Chondrocyte (in vitro differentiated cells): ENCODE results near the gene PFN2. TPM values are rescaled to one million over a fixed set of nuclear protein-coding genes. Genes with fewer than 3 reads are reported as not detected.

ENCODE experiments used
- DNase-seq: peaks from one replicate; pipeline ENCODE4 v3.0.0; 2021; ENCODE audit warnings: mixed read lengths, low spot score
- H3K27ac Mint-ChIP-seq: one replicate; pipeline ENCODE4 v1.8.0; 2021; ENCODE audit warnings: mild to moderate bottlenecking, moderate library complexity, mixed read lengths; ENCODE audit not compliant: unreplicated experiment
- H3K27me3 Mint-ChIP-seq: 2 replicates; pipeline ENCODE4 v1.8.0; 2021; ENCODE audit warnings: low read depth, mixed read lengths
- H3K36me3 Mint-ChIP-seq: 2 replicates; pipeline ENCODE4 v1.8.0; 2021; ENCODE audit warnings: low read depth, mixed read lengths
- H3K4me1 Mint-ChIP-seq: 2 replicates; pipeline ENCODE4 v1.8.0; 2021; ENCODE audit warnings: low read depth, mild to moderate bottlenecking, mixed read lengths
- H3K4me3 Mint-ChIP-seq: one replicate; pipeline ENCODE4 v1.8.0; 2021; ENCODE audit warnings: mild to moderate bottlenecking, moderate library complexity, mixed read lengths; ENCODE audit not compliant: unreplicated experiment
- H3K9me3 Mint-ChIP-seq: 2 replicates; pipeline ENCODE4 v1.8.0; 2021; ENCODE audit warnings: low read depth, mixed read lengths
- CTCF ChIP-seq: fragments of 200-600 bp; sonication (generic); IDR thresholded peaks from 2 replicates; pipeline ENCODE4 v1.5.0; 2021; ENCODE audit warnings: antibody characterized with exemption, mild to moderate bottlenecking, moderate library complexity
- total RNA-seq: library from RNA; stranded (reverse); gene quantifications from 3 replicates; pipeline ENCODE4 v1.2.1, GENCODE V29; 2021

Gene PFN2
- total RNA-seq, 1 donor from 2014 or later: 447 TPM

DNA sequence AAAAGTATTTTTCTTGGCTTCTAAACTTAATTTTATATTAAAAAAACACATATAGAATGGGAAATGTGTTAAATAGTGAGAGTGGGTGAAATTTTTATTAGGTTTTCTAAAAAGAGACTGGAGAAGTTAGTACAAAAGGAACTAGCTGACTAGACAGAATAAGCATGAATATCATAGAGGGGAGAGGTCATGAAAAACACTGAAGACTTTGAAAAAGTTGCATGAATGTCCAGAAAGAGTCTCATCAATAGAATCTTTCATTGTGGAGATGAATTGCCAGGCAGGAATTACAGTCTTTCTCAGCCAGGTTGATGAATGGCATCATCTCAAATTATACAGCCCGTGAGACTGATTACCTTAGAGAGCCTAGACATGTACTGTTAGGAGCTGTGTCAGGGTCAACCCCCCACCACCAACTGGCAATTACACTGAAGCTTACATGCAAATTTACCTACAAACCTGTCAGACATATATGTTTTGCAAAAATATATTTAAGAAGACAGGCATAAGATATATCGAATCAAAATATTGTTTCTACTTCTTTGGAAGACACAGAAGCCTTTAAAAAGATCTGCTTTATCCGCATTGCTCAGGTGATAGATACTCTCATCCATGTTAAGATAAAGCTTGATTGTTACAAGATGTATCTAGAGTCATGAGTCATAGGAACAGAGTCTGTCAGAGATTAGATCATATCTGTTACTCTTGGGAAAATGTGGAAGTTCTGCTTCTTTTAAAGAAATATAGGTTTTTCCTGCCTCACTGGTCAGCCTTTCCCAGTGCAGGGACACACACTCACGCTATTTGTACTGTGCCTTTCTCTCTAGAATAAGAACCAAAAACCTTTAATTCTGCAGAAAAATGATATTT lies 34.8 kb upstream of the PFN2 start:
- Mint-ChIP-seq H3K27me3 (no peaks in the 10 kb centered on the region), H3K4me1 (peaks cover 26% of the 10 kb centered on the region), H3K4me3 (no peak overlapping the region), H3K36me3 (no peaks in the 10 kb centered on the region), H3K9me3 (peaks cover 8% of the 10 kb centered on the region), H3K27ac (peak overlapping the region; percentile 67)
- DNase-seq: no peak
- no peak for TF ChIP-seq CTCF

DNA sequence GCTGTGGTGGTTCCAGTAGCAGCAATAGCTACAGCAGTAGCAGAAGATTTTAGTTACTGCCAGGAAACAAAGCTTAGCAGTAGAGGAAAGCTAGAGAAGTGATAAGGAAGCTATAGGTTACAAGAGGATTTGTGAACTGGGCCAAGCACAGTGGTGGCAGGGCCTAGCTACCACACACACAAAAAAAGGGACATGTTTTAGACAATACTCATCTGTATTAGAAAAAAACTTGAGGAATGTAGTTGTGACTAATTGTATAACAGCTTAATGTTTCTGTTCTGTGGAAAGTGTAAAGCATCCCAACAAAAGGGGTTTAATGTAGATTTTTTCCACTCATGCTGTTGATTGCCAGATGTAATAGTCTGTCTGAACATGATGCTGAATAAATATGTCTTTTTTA lies 29.9 kb upstream of the PFN2 start:
- no peak for DNase-seq
- Mint-ChIP-seq H3K4me3 (no peak overlapping the region), H3K27me3 (no peaks in the 10 kb centered on the region), H3K36me3 (no peaks in the 10 kb centered on the region), H3K27ac (no peak overlapping the region), H3K9me3 (peaks cover 28% of the 10 kb centered on the region), H3K4me1 (peaks cover 30% of the 10 kb centered on the region)
- no peak for TF ChIP-seq CTCF

GRCh38 chr3:149999421-149999820 lies 28.7 kb upstream of the PFN2 start:
- Mint-ChIP-seq H3K4me1 (peaks cover 24% of the 10 kb centered on the region), H3K9me3 (peaks cover 38% of the 10 kb centered on the region), H3K27ac (no peak overlapping the region), H3K4me3 (no peak overlapping the region), H3K36me3 (peaks cover 4% of the 10 kb centered on the region), H3K27me3 (no peaks in the 10 kb centered on the region)
- TF ChIP-seq CTCF: no peak
- no peak for DNase-seq

DNA sequence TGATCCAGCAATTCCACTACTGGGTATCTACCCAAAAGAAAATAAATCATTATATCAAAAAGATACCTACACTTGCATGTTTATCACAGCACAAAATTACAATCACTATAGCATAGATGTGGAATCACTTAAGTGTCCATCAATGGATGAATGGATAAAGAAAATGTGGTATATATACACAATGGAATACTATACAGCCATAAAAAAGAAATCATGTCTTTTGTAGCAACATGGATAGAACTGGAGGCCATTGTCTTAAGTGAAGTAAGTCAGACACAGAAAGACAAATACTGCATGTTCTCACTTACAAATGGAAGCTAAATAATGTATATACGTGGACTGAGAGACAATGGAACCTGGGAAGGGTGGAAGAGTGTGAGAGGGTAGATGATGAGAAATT lies 28.3 kb upstream of the PFN2 start:
- H3K4me3 Mint-ChIP-seq: no peak overlapping the region
- H3K27ac Mint-ChIP-seq: no peak overlapping the region
- no peaks in the 10 kb centered on the region for H3K27me3 Mint-ChIP-seq
- peaks cover 24% of the 10 kb centered on the region for H3K4me1 Mint-ChIP-seq
- H3K9me3 Mint-ChIP-seq: peaks cover 39% of the 10 kb centered on the region
- TF ChIP-seq CTCF: no peak
- no peak for DNase-seq
- peaks cover 4% of the 10 kb centered on the region for H3K36me3 Mint-ChIP-seq

- peaks cover 31% of the 10 kb centered on the region for H3K9me3 Mint-ChIP-seq
- no peaks in the 10 kb centered on the region for H3K27me3 Mint-ChIP-seq
- no peak overlapping the region for H3K27ac Mint-ChIP-seq
- no peak for TF ChIP-seq CTCF
- H3K4me3 Mint-ChIP-seq: no peak overlapping the region
- no peak for DNase-seq
- peaks cover 4% of the 10 kb centered on the region for H3K36me3 Mint-ChIP-seq
- peaks cover 39% of the 10 kb centered on the region for H3K4me1 Mint-ChIP-seq
Measured at GRCh38 chr3:149992416-149993058, 21.8 kb upstream of the PFN2 start.
